Aorta (tissue), 5 donors: Measurements from ENCODE around the gene PAPPA. TPM values are rescaled to one million over a fixed set of nuclear protein-coding genes. Genes with fewer than 3 reads are reported as not detected.

Source experiments
- ATAC-seq: fragments of 200-7000 bp; cut with Tn5 transposase; one replicate; pipeline ENCODE4 v1.9.1; 2022; ENCODE audit warnings: moderate library complexity; ENCODE audit not compliant: low FRiP score
- DNase-seq, 2 donors: peaks; one replicate each; pipeline ENCODE4 v3.0.0-alpha.2; 2020
- H3K27ac ChIP-seq, 2 donors: one replicate each; pipeline ENCODE4 v1.5.1; 2013; ENCODE audit warnings: low read length in 2 of 2, mild to moderate bottlenecking in 2 of 2, moderate library complexity in 2 of 2, control low read depth in 1 of 2, inconsistent platforms in 1 of 2, low read depth in 1 of 2
- H3K27me3 ChIP-seq, 2 donors: one replicate each; pipeline ENCODE4 v1.6.1; 2013; ENCODE audit warnings: control low read depth in 1 of 2, low read length in 1 of 2, mild to moderate bottlenecking in 1 of 2, moderate library complexity in 1 of 2; ENCODE audit not compliant: insufficient read depth in 2 of 2, control insufficient read depth in 1 of 2
- H3K36me3 ChIP-seq, 2 donors: one replicate each; pipeline ENCODE4 v1.6.1; 2013; ENCODE audit warnings: control low read depth in 1 of 2, low read length in 1 of 2, mild to moderate bottlenecking in 1 of 2; ENCODE audit not compliant: insufficient read depth in 2 of 2, control insufficient read depth in 1 of 2
- H3K4me1 ChIP-seq, 2 donors: one replicate each; pipeline ENCODE4 v1.6.1; 2013; ENCODE audit warnings: low read length in 2 of 2, control low read depth in 1 of 2, mild to moderate bottlenecking in 1 of 2, moderate library complexity in 1 of 2; ENCODE audit not compliant: insufficient read depth in 2 of 2, control insufficient read depth in 1 of 2
- H3K4me3 ChIP-seq, 2 donors: one replicate each; pipeline ENCODE4 v1.5.1; 2013; ENCODE audit warnings: low read length in 2 of 2, control low read depth in 1 of 2, mild to moderate bottlenecking in 1 of 2
- H3K9me3 ChIP-seq: one replicate; pipeline ENCODE4 v1.6.1; 2013; ENCODE audit warnings: mild to moderate bottlenecking, low read length; ENCODE audit not compliant: control insufficient read depth
- WGBS, 2 donors: extraction: QIAGEN DNeasy Blood & Tissue Kit; methylation state at CpG; one replicate each; pipeline ENCODE4 v1.1.7; 2013; 5-methylcytosine and 5-hydroxymethylcytosine counted together
- intact Hi-C, 2 donors: fragments of 100-400 bp; cut with DNase I; formaldehyde crosslinking; loops; one replicate each; pipeline versions ENCODE4 v1.14.2 to v1.15.0; 2022
- polyA plus RNA-seq, 2 donors: library from polyadenylated mRNA; stranded (reverse); fragments of 200-250 nt; gene quantifications; one replicate each; pipeline ENCODE4 v1.2.3, GENCODE V29; 2013
- total RNA-seq, 2 donors: library from RNA; stranded (reverse); fragmentation: NEBNext Ultra II Directional; extraction: Animal tissue kit (Norgen Biotek cat#: 25700); gene quantifications; one replicate each; pipeline ENCODE4 v1.2.1, GENCODE V29; 2021
- donor health status: healthy with polysubstance abuse.
- donor health status: Bipolar disorder and iron deficiency.
- donor health status: DM: no; HTN: no; CAD: no.
- donor health status: DM: no; HTN: no; CAD: no.
- donor health status: DM: yes; HTN: yes; CAD: no.

PAPPA gene
- total and polyA plus RNA-seq, 4 donors: 0.50 to 16.6 (median 7.3) TPM

DNA sequence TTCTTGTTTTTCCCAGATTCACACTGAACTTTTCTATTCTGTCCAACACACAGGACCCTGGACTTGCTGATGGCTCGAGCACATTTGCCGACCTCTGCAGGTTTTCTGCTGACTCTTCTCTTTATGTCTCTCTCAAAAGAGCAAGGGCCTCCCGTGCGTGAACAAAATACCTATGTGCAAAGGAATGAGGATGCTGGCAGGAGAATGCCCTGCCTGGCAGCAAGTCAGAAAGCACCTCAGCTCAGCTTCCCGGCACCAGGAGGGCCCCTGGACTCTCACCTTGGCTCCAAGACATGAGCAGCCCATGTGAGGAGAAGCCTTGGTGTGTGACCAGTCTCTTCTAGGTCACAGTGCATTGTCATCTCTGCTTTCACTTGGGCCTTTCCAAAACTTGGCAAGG, 36.1 kb downstream of the PAPPA start:
- DNase-seq (no peak), ATAC-seq (no peak)
- no peak overlapping the region for H3K27ac ChIP-seq
- H3K36me3 ChIP-seq: peaks cover 0 to 2% of the 10 kb centered on the region in 2 donors
- H3K4me1 ChIP-seq: no peaks in the 10 kb centered on the region
- 61 to 66% methylated on average over 5 of the region's 5 CpGs for WGBS, 2 donors
- intact Hi-C loops: no loop called here
- no peaks in the 10 kb centered on the region for H3K27me3 ChIP-seq
- H3K4me3 ChIP-seq: no peak overlapping the region
- H3K9me3 ChIP-seq: no peaks in the 10 kb centered on the region

DNA sequence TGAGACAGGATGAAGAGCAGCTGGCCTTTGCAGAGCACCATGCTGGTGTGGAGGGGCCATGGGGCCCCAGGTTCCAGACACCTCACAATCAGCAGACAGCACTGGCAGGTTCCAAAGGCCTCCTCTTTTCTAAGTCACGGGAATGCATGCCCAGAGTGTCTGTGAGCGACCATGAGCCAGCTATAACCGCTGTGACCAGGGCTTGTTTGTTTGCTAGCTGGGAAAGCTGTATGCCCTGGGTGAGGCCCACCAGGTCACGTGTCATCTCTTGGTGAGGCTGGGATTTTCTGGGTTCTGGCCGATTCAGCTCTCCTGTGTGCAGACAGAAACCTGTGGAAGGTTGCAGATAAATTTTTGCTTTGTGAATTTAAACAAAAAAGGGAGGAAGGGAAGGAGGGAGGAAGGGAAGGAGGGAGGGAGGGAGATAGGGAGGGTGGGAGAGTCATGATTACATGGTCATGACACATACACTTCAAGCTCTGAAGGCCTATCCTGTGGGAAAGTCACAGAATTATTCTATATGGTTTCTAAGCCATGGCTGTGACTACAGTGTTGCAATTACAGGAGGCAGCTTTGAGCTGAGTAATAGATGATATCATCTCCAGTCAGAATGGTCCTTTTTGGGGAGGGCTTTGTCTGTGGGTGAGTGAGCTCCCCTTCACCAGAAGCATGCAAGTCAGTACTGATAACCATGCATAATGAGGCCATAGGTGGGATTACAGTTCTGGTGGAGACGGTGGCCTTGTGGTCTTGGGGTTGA, 37.2 kb downstream of the PAPPA start:
- Histone ChIP-seq H3K4me1 (no peaks in the 10 kb centered on the region), H3K9me3 (no peaks in the 10 kb centered on the region), H3K36me3 (peaks cover 0 to 2% of the 10 kb centered on the region in 2 donors), H3K4me3 (no peak overlapping the region), H3K27me3 (no peaks in the 10 kb centered on the region), H3K27ac (no peak overlapping the region)
- intact Hi-C loops: no loop called here
- WGBS, 2 donors: 91 to 92% methylated on average over 6 of the region's 6 CpGs
- DNase-seq: no peak
- no peak for ATAC-seq

DNA sequence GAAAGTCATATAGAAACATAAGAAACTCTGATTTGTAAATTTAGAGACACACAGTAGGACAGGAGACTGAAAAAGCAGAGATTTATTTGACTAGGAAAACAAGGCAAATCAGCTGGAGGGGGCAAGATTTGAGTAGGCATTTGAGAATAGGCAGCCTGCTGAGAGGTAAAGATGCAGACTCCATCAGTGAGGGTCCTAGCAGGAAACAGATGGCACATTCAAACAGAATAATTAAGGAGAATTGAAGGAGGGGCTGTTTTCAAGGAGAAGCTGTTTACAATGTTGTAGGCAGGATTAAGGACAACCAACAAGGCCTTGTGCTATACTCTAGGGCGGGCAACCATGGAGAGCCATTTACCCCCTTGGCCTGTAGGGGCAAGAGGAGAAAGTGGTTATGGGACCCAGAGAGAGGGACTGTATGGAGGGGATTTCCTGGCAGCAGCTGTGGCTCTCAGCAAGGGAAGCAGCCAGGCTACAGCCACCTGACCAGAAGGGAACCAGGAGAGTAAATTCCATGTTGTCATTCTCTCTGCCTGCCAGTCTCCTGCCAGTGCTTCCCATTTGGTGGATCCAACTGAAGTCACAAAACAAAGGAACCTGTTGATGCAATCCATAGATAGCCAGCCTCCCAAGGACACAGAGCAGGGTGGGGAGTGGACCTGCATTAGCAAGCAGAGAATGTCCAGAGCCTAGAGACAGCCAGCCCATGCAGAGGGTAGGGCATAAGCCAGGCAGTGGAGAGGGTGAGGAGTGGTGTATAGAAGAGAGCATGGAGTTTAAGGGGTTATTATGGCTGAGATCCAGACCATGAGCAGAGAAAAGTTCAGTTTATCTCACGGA, 38.2 kb downstream of the PAPPA start:
- no peaks in the 10 kb centered on the region for H3K4me1 ChIP-seq
- H3K27ac ChIP-seq: no peak overlapping the region
- H3K9me3 ChIP-seq: no peaks in the 10 kb centered on the region
- H3K4me3 ChIP-seq: no peak overlapping the region
- intact Hi-C loops: no loop called here
- ATAC-seq: peak; percentile 52
- no peaks in the 10 kb centered on the region for H3K27me3 ChIP-seq
- no peak for DNase-seq
- peaks cover 0 to 2% of the 10 kb centered on the region in 2 donors for H3K36me3 ChIP-seq
- 83 to 93% methylated on average over 2 of the region's 2 CpGs for WGBS, 2 donors

DNA sequence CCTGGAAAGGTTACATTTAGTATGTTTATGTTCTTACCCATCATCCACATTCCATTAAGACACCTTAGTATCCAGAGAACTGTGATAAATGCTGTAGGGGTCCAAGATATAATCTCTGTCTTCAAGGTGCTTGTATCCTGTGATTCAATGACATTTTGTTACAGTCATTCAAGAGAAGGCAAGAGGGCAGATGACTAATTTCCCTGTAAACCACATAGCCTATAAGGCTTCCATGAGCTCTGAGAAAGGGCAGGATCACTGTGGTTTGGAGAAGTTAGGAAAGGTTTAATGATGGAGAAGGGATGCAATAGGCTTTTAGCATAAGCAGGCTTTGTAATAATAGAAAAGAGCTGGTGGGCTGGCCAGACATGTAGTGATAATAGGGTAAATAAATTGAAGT, 40.0 kb downstream of the PAPPA start:
- Histone ChIP-seq H3K36me3 (peaks cover 0 to 2% of the 10 kb centered on the region in 2 donors), H3K27me3 (no peaks in the 10 kb centered on the region), H3K4me3 (no peak overlapping the region), H3K27ac (no peak overlapping the region), H3K4me1 (no peaks in the 10 kb centered on the region), H3K9me3 (no peaks in the 10 kb centered on the region)
- ATAC-seq (no peak), DNase-seq (no peak)
- intact Hi-C loops: no loop called here

DNA sequence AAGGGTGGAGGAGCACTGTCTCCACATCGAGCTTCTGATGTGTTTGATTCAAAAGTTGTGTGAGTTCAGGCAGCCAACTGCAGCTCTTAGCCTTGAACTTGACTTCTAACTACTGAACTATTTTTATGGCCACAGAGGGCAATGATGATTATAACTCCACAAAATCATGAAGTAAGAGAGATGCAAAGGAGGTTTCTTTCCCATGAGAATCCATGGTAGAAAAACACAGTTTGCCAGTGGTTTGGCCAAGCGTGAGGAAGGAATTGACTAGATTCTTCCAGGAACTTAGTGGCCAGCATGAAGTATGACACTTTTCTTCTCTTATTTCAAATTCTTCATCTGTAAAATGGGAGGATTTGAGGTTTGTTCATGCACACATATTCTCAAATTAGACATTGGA, 43.2 kb downstream of the PAPPA start:
- no peak for ATAC-seq
- 81 to 84% methylated on average over 2 of the region's 2 CpGs for WGBS, 2 donors
- H3K4me1 ChIP-seq: peaks cover 0 to under 1% of the 10 kb centered on the region in 2 donors
- H3K27ac ChIP-seq: no peak overlapping the region
- H3K27me3 ChIP-seq: no peaks in the 10 kb centered on the region
- no peak overlapping the region for H3K4me3 ChIP-seq
- no peaks in the 10 kb centered on the region for H3K36me3 ChIP-seq
- intact Hi-C loops: no loop called here
- DNase-seq: no peak
- H3K9me3 ChIP-seq: no peaks in the 10 kb centered on the region

DNA sequence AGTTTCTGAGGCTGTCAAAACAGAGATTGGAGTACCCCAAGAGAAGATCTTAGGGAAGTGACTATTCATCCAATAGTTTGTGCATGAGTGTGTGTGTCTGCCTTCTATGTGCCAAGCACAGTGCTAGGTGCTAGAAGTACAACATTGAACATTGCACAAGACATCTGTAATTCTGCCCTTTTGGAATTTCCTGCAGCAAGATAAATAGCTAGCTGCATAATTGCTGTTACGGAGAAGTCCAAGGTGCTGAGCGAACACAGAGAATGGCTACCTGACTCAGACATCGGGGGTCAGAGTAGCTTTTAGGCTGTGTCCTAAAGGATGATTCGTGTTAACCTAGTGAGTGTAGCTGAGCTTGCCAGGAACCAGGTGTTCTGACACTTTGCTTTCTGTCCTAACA, 44.8 kb downstream of the PAPPA start:
- intact Hi-C loops: no loop called here
- 81 to 85% methylated on average over 4 of the region's 4 CpGs for WGBS, 2 donors

DNA sequence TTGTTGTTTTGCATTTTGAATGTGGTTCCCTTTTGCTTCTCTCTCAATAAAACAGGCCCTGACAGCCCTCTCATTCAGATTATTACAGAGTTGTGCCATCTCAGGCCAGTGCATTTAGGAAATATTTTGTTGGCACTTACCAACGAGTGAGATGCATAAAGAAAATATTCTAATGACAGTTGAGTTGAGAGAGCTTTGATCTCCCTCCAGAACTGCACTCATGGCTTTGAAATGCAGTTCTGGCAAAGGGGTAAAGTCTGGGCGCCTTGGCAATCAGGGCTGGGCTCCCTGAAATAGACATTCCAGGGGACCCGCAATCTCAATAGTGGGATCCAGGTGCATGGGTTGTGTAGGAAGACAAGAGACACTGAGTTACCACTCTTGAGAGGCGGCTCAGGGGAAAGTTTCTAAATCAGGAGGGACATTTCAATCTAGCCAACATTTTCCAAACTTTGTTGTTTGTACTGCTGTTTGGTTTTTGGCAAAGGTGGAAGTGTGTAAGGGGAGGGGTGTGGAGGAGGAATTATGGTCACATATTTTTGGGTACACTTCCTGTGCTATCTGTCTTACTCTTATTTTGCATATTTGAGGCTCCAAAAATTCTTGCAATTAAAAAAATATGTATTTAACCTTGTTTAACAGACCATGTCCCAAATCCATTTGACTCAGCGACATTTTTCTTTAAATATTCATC, 48.8 kb downstream of the PAPPA start:
- no peak for DNase-seq
- Histone ChIP-seq H3K36me3 (no peaks in the 10 kb centered on the region), H3K4me3 (no peak overlapping the region), H3K27me3 (no peaks in the 10 kb centered on the region), H3K9me3 (no peaks in the 10 kb centered on the region), H3K27ac (no peak overlapping the region), H3K4me1 (peaks cover 3 to 5% of the 10 kb centered on the region in 2 donors)
- ATAC-seq: peak; percentile 31
- 26% methylated on average over 5 of the region's 5 CpGs for WGBS, 2 donors
- intact Hi-C loops: no loop called here

More for the DNA sequence above, 44.8 kb downstream of the PAPPA start:
- ATAC-seq (no peak), DNase-seq (no peak)
- Histone ChIP-seq H3K36me3 (no peaks in the 10 kb centered on the region), H3K4me3 (no peak overlapping the region), H3K27me3 (no peaks in the 10 kb centered on the region), H3K9me3 (no peaks in the 10 kb centered on the region), H3K27ac (no peak overlapping the region), H3K4me1 (peaks cover 3 to 5% of the 10 kb centered on the region in 2 donors)

DNA sequence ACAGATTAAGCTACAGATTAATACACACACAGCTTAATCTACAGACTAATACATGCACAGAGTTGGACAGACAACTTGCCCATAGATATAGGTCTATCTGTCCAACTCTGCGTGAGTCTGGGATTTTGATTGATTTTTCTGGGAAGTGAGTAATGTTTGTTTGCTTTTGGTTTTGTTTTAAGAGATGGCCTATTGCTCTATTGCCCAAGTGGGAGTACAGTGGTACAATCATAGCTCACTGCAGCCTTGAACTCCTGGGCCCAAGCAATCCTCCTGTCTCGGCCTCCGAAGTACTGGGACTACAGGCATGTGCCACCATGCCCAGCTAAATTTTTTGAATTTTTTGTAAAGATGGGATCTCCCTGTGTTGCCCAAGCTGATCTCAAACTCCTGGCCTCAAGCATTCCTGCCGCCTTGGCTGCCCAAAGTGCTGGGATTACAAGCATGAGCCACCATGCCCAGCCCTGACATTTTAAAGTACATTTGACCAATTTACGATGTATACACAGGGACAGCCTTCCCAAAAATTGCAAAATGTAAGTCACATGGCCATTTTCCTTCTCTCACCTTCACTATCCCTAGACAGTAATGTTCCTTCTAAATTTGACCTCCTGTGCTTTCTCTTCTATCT, 50.8 kb downstream of the PAPPA start:
- H3K27ac ChIP-seq: no peak overlapping the region
- DNase-seq (no peak), ATAC-seq (no peak)
- no peaks in the 10 kb centered on the region for H3K9me3 ChIP-seq
- WGBS, 2 donors: 94 to 95% methylated on average over 5 of the region's 5 CpGs
- no peaks in the 10 kb centered on the region for H3K27me3 ChIP-seq
- H3K36me3 ChIP-seq: no peaks in the 10 kb centered on the region
- intact Hi-C loops: no loop called here
- peaks cover 3 to 5% of the 10 kb centered on the region in 2 donors for H3K4me1 ChIP-seq
- no peak overlapping the region for H3K4me3 ChIP-seq
